Endothelial cell of umbilical vein (primary cell): Measurements from ENCODE around the gene B4GALNT3. TPM values are rescaled to one million over a fixed set of nuclear protein-coding genes. Genes with fewer than 3 reads are reported as not detected.

Experiments used
- BruUV-seq: library from RNA; stranded (reverse); fragments of 400-500 nt; replicated peaks from 2 replicates; lab custom pipeline; 2021; lab: Mats Ljungman, UMichigan
- CTCF ChIA-PET: fragments of 300-600, 350-600 bp; sonication (Branson Sonifier 250); formaldehyde crosslinking; loops from one replicate; lab custom pipeline; 2021; ENCODE audit warnings: antibody characterized with exemption, inconsistent platforms; lab: Charles Lee
- POLR2A ChIA-PET: fragments of 300-600, 350-600 bp; sonication (Branson Sonifier 250); formaldehyde crosslinking; loops from one replicate; lab custom pipeline; 2021; ENCODE audit warnings: antibody characterized with exemption, inconsistent platforms; lab: Charles Lee
- DNase-seq: peaks from one replicate; pipeline ENCODE4 v3.0.0-alpha.2; 2011; ENCODE audit warnings: low read depth, low spot score
- FAIRE-seq: peaks from 2 replicates; lab custom pipeline; 2011; peaks lifted over from hg19 to GRCh38; lab: Jason Lieb, UNC
- H2AFZ ChIP-seq: 2 replicates; pipeline ENCODE4 v1.6.0; 2012; ENCODE audit warnings: low read depth, low read length, control low read depth, inconsistent platforms
- H3K27ac ChIP-seq: 2 replicates; pipeline ENCODE4 v1.5.1; 2011; ENCODE audit warnings: low read depth, mild to moderate bottlenecking, control low read depth, low read length, moderate library complexity; ENCODE audit not compliant: insufficient read depth
- H3K27me3 ChIP-seq, 2 experiments: 2 replicates each; pipeline versions ENCODE4 v1.6.0 to v1.6.1; 2011; ENCODE audit warnings: low read length in 2 of 2, mixed read lengths in 1 of 2; ENCODE audit not compliant: control insufficient read depth in 2 of 2, insufficient read depth in 2 of 2
- H3K36me3 ChIP-seq, 2 experiments: 2 replicates in 1 of 2; 3 replicates in 1 of 2; pipeline ENCODE4 v1.5.1; 2011; ENCODE audit warnings: low read length in 2 of 2, mild to moderate bottlenecking in 1 of 2, moderate library complexity in 1 of 2; ENCODE audit not compliant: control insufficient read depth in 2 of 2, insufficient read depth in 2 of 2; ENCODE audit errors: extremely low read depth in 1 of 2
- H3K4me1 ChIP-seq: 3 replicates; pipeline ENCODE4 v1.5.1; 2011; ENCODE audit warnings: mild to moderate bottlenecking, low read length; ENCODE audit not compliant: control insufficient read depth, insufficient read depth; ENCODE audit errors: extremely low read depth
- H3K4me2 ChIP-seq: 2 replicates; pipeline ENCODE4 v1.6.1; 2011; ENCODE audit warnings: low read length, control low read depth, mixed read lengths; ENCODE audit not compliant: insufficient read depth
- H3K4me3 ChIP-seq, 3 experiments: fragments of 200-600 bp in 1 of 3; sonication (generic), shearing (Covaris generic) in 1 of 3; replicated peaks in 1 of 3; 2 replicates each; pipeline ENCODE4 v1.5.1; 2011 to 2016; ENCODE audit warnings: control low read depth in 3 of 3, low read length in 3 of 3, mild to moderate bottlenecking in 2 of 3, inconsistent platforms in 1 of 3, low read depth in 1 of 3, moderate library complexity in 1 of 3; ENCODE audit not compliant: insufficient read depth in 1 of 3
- H3K79me2 ChIP-seq: 2 replicates; pipeline ENCODE4 v1.6.0; 2012; ENCODE audit warnings: low read length, inconsistent platforms; ENCODE audit not compliant: control insufficient read depth, insufficient read depth
- H3K9ac ChIP-seq: replicated peaks from 2 replicates; pipeline ENCODE3; 2011; ENCODE audit warnings: low read length, control low read depth; ENCODE audit not compliant: insufficient read depth; ENCODE audit errors: extremely low read depth
- H3K9me1 ChIP-seq: replicated peaks from 3 replicates; pipeline ENCODE4 v1.6.0; 2011; ENCODE audit warnings: mild to moderate bottlenecking, low read length; ENCODE audit not compliant: control insufficient read depth, insufficient read depth; ENCODE audit errors: extremely low read depth
- H3K9me3 ChIP-seq: replicated peaks from 2 replicates; pipeline ENCODE4 v1.5.1; 2012; ENCODE audit warnings: low read length, inconsistent platforms; ENCODE audit not compliant: control insufficient read depth, insufficient read depth
- H4K20me1 ChIP-seq: replicated peaks from 2 replicates; pipeline ENCODE3; 2011; ENCODE audit warnings: mild to moderate bottlenecking, low read length; ENCODE audit not compliant: control insufficient read depth, insufficient read depth; ENCODE audit errors: extremely low read depth
- CTCF ChIP-seq, 2 donors: IDR thresholded peaks; 1 replicate in 1 of 2; 2 replicates in 1 of 2; pipeline ENCODE4 v1.5.1; 2011; ENCODE audit warnings: low read length in 2 of 2, mild to moderate bottlenecking in 2 of 2, moderate library complexity in 2 of 2, control low read depth in 1 of 2, inconsistent platforms in 1 of 2, low read depth in 1 of 2; ENCODE audit not compliant: insufficient read depth in 1 of 2; ENCODE audit errors: extremely low read depth in 1 of 2
- EZH2 ChIP-seq: IDR thresholded peaks from 2 replicates; pipeline ENCODE4 v1.6.1; 2012; ENCODE audit warnings: borderline replicate concordance, low read depth, mild to moderate bottlenecking, moderate library complexity, low read length, inconsistent platforms; ENCODE audit not compliant: severe bottlenecking
- FOS ChIP-seq: IDR thresholded peaks from 2 replicates; pipeline ENCODE4 v1.6.1; 2011; ENCODE audit warnings: mild to moderate bottlenecking, low read length, moderate library complexity, borderline replicate concordance; ENCODE audit not compliant: insufficient read depth
- GATA2 ChIP-seq: IDR thresholded peaks from 2 replicates; pipeline ENCODE4 v1.7.0; 2011; ENCODE audit warnings: low read depth, mild to moderate bottlenecking, moderate library complexity, mixed read lengths, low read length; ENCODE audit not compliant: insufficient read length, insufficient read depth
- JUN ChIP-seq: IDR thresholded peaks from 2 replicates; pipeline ENCODE4 v1.6.1; 2011; ENCODE audit warnings: borderline replicate concordance, low read depth; ENCODE audit not compliant: insufficient read length, insufficient read depth
- MAX ChIP-seq: IDR thresholded peaks from 2 replicates; pipeline ENCODE4 v1.6.1; 2011; ENCODE audit not compliant: insufficient read depth, insufficient read length
- MYC ChIP-seq: IDR thresholded peaks from one replicate; pipeline ENCODE4 v1.6.1; 2011; ENCODE audit warnings: mild to moderate bottlenecking, low read depth, low read length
- POLR2A ChIP-seq: IDR thresholded peaks from 2 replicates; pipeline ENCODE4 v1.6.1; 2012; ENCODE audit warnings: low read depth, mild to moderate bottlenecking, control low read depth, low read length
- POLR2AphosphoS5 ChIP-seq: IDR thresholded peaks from 2 replicates; pipeline ENCODE4 v1.6.1; 2012; ENCODE audit warnings: low read depth, mild to moderate bottlenecking, control low read depth, low read length, moderate library complexity; ENCODE audit not compliant: insufficient read depth
- dilution Hi-C: fragments of 300-500 bp; cut with MboI; formaldehyde crosslinking; loops from one replicate; pipeline ENCODE4 v1.15.0; 2019; ENCODE audit warnings: low sequenced_read_pairs; ENCODE audit not compliant: extremely low pct_ligation_motif_present
- intact Hi-C: fragments of 100-400 bp; cut with micrococcal nuclease; formaldehyde crosslinking; loops from one replicate; pipeline ENCODE4 v1.10.0; 2022
- polyA plus RNA-seq, 4 experiments: library from polyadenylated mRNA; depleted of rRNA in 3 of 4; stranded (reverse) in 3 of 4; unstranded in 1 of 4; fragments of >200 nt; gene quantifications; 2 replicates each; pipeline versions ENCODE4 v1.2.1 to v1.2.3, GENCODE V29; 2011 to 2012; ENCODE audit warnings: missing spikeins in 1 of 4
- total RNA-seq: library from RNA; stranded (reverse); gene quantifications from 2 replicates; pipeline ENCODE4 v1.2.3, GENCODE V29; 2021

The B4GALNT3 gene
- total and polyA plus RNA-seq, 2 donors (not counting 3 experiments of a cell fraction or from before 2014, with no cell fraction given): 0.07 TPM; not detected in 1

GRCh38 chr12:541676-542324 lies 82.1 kb downstream of the B4GALNT3 start:
- ChIA-PET POLR2A (no interaction called here), CTCF (interaction anchor here (0.7 to 8.1 kb wide), 4 partner anchors 73 to 100 kb away, joined by 3 to 119 read pairs (median 32); no protein-coding TSS in a partner anchor)
- no TSS peak for BruUV-seq
- intact Hi-C loops (no loop called here), dilution Hi-C loops (no loop called here)
- peaks cover 19% of the 10 kb centered on the region for H3K4me1 ChIP-seq
- TF ChIP-seq GATA2 (no peak), MYC (no peak), FOS (no peak), CTCF (IDR thresholded peaks at IDR 0.05; ENCODE audit: extremely low read depth in 1 of 2, insufficient read depth in 1 of 2, low read depth in 1 of 2, low read length in 2 of 2) (no peak), JUN (no peak), MAX (no peak), EZH2 (no peak), POLR2AphosphoS5 (no peak), POLR2A (no peak)
- H3K36me3 ChIP-seq: no peaks in the 10 kb centered on the region
- no peaks in the 10 kb centered on the region for H3K9me3 ChIP-seq
- H4K20me1 ChIP-seq: no peaks in the 10 kb centered on the region
- H3K9ac ChIP-seq: no peak overlapping the region
- DNase-seq (no peak), FAIRE-seq (no peak)
- peaks cover 9 to 10% of the 10 kb centered on the region in 2 experiments for H3K27me3 ChIP-seq
- H2AFZ ChIP-seq: no peak overlapping the region
- no peak overlapping the region for H3K4me2 ChIP-seq
- no peaks in the 10 kb centered on the region for H3K79me2 ChIP-seq
- no peak overlapping the region for H3K4me3 ChIP-seq
- H3K9me1 ChIP-seq: no peaks in the 10 kb centered on the region
- no peak overlapping the region for H3K27ac ChIP-seq
